DOHH2 (cell line): ENCODE data around the gene FZD10.

Experiments
- CTCF ChIP-seq: fragments of 200-600 bp; sonication (generic); IDR thresholded peaks from one replicate; pipeline ENCODE4 v1.5.1; 2014; ENCODE audit warnings: antibody characterized with exemption, mild to moderate bottlenecking, low read depth, low read length; ENCODE audit not compliant: poor library complexity, severe bottlenecking
- EZH2phosphoT487 ChIP-seq: fragments of 200-600 bp; sonication (generic); IDR thresholded peaks from 2 replicates; pipeline ENCODE4 v1.6.1; 2017; ENCODE audit warnings: borderline replicate concordance, mild to moderate bottlenecking, antibody characterized with exemption, low read length, moderate library complexity, mixed read lengths

DNA sequence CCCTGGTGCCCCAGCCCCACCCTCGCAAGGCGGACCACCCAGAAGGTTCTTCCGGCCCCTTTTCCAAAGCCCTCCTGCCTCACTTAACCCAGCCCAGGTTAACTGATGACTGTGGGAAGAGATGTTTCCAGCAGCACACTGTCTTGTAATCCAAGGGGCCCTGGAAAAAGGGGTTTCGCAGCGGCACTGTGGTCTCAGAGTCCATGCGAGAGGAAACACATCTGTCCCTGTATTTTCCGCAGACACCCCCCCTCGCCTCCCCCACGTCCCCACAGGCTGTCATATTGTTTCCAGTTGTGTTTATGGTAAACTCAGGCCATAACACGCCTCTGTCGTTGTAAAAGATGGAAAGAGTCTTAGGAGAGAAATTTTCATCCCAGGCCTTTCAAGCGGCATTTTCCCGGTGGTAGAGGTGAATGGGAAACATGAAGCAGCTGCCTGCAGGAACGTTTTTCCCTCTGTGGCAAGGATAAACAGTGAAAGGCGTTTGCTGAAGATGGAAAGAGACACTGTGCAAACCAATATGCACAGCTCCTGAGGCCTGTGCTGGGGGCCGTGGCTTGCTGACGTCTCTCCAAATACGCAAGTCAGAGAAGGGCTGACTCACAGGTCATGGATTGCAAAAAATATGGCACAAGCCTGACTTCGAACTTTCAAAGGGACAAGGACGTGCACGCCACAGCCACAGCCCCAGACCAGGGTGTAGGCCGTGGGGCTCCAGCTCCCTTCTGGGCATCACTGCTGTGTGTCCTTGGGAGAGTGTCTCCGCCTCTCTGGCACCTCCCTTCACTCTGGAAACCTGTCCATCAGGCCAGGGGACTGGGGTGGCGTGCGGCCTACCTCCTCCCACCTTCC is 22.5 kb upstream of the FZD10 start:
- TF ChIP-seq CTCF, result no peak
- TF ChIP-seq EZH2phosphoT487, result no peak
